SK-N-SH (cell line): ENCODE data around the gene PLPPR2. TPM values are rescaled to one million over a fixed set of nuclear protein-coding genes. Genes with fewer than 3 reads are reported as not detected.
A peak's percentile ranks its signal among the peaks of the same experiment; 100 is the strongest.

Source experiments
- CTCF ChIA-PET: fragments of 300-600, 350-600 bp; formaldehyde crosslinking; extraction: SDS; loops from one replicate; lab custom pipeline; 2021; lab: Yijun Ruan, JAX
- POLR2A ChIA-PET: fragments of 350-600 bp; sonication (Branson Sonifier 250); formaldehyde crosslinking; extraction: SDS; loops from one replicate; lab custom pipeline; 2020; ENCODE audit warnings: antibody characterized with exemption, inconsistent platforms; lab: Yijun Ruan, JAX
- DNase-seq: peaks from one replicate; pipeline ENCODE4 v3.0.0; 2012
- H2AFZ ChIP-seq: fragments of 200-600 bp; sonication (generic); 2 replicates; pipeline ENCODE4 v1.8.1; 2016; ENCODE audit warnings: antibody characterized with exemption, mild to moderate bottlenecking, low read depth
- H3F3A ChIP-seq: fragments of 200-600 bp; sonication (generic); replicated peaks from 2 replicates; pipeline ENCODE3; 2016; ENCODE audit warnings: antibody characterized with exemption, mild to moderate bottlenecking; ENCODE audit not compliant: insufficient read depth
- H3K27ac ChIP-seq, 2 experiments: fragments of 200-500 bp in 1 of 2; fragments of 200-600 bp in 1 of 2; sonication (Bioruptor generic) in 1 of 2; sonication (generic), shearing (Covaris generic) in 1 of 2; 2 replicates each; pipeline versions ENCODE4 v1.5.1 to v1.6.1; 2014 to 2016; ENCODE audit warnings: low read depth in 2 of 2, inconsistent platforms in 1 of 2, low read length in 1 of 2, mild to moderate bottlenecking in 1 of 2, mixed read lengths in 1 of 2
- H3K27me3 ChIP-seq: fragments of 200-600 bp; sonication (generic), shearing (Covaris generic); 2 replicates; pipeline ENCODE4 v1.6.1; 2016; ENCODE audit warnings: mixed run types; ENCODE audit not compliant: insufficient read depth
- H3K36me3 ChIP-seq, 2 experiments: fragments of 200-500 bp in 1 of 2; fragments of 200-600 bp in 1 of 2; sonication (Bioruptor generic) in 1 of 2; sonication (generic) in 1 of 2; replicated peaks in 1 of 2; 2 replicates each; pipeline versions ENCODE3 to v1.5.1; 2014 to 2016; ENCODE audit warnings: low read length in 1 of 2, mild to moderate bottlenecking in 1 of 2; ENCODE audit not compliant: insufficient read depth in 2 of 2, control insufficient read depth in 1 of 2
- H3K4me1 ChIP-seq, 2 experiments: fragments of 200-500 bp in 1 of 2; fragments of 200-600 bp in 1 of 2; sonication (Bioruptor generic) in 1 of 2; sonication (generic), shearing (Covaris generic) in 1 of 2; 2 replicates each; pipeline versions ENCODE4 v1.5.1 to v1.6.1; 2014 to 2016; ENCODE audit warnings: low read depth in 1 of 2, low read length in 1 of 2, mixed run types in 1 of 2; ENCODE audit not compliant: insufficient read depth in 2 of 2, control insufficient read depth in 1 of 2
- H3K4me2 ChIP-seq: fragments of 200-600 bp; sonication (generic), shearing (Covaris generic); 2 replicates; pipeline ENCODE4 v1.6.1; 2017; ENCODE audit warnings: mixed run types
- H3K4me3 ChIP-seq, 2 experiments: fragments of 200-500 bp in 1 of 2; fragments of 200-600 bp in 1 of 2; sonication (Bioruptor generic) in 1 of 2; sonication (generic), shearing (Covaris generic) in 1 of 2; 2 replicates each; pipeline versions ENCODE4 v1.5.1 to v1.8.1; 2014 to 2016; ENCODE audit warnings: low read depth in 2 of 2, inconsistent platforms in 1 of 2, low read length in 1 of 2, mild to moderate bottlenecking in 1 of 2, mixed read lengths in 1 of 2, moderate library complexity in 1 of 2
- H3K79me2 ChIP-seq: fragments of 200-600 bp; sonication (generic); 2 replicates; pipeline ENCODE4 v1.8.1; 2017; ENCODE audit warnings: mild to moderate bottlenecking; ENCODE audit not compliant: insufficient read depth
- H3K9ac ChIP-seq: fragments of 200-600 bp; sonication (generic); 2 replicates; pipeline ENCODE4 v1.6.1; 2017; ENCODE audit warnings: mixed run types
- H3K9me2 ChIP-seq: fragments of 200-600 bp; sonication (generic); 2 replicates; pipeline ENCODE4 v1.6.1; 2017; ENCODE audit warnings: mixed run types
- H3K9me3 ChIP-seq: fragments of 200-600 bp; sonication (generic); 2 replicates; pipeline ENCODE4 v1.6.1; 2017; ENCODE audit warnings: mixed run types, mild to moderate bottlenecking, moderate library complexity
- H4K20me1 ChIP-seq: fragments of 200-600 bp; sonication (generic); 2 replicates; pipeline ENCODE4 v1.6.1; 2017; ENCODE audit warnings: mild to moderate bottlenecking, mixed run types; ENCODE audit not compliant: insufficient read depth
- FOXJ3 ChIP-seq: sonication (generic); formaldehyde crosslinking; IDR thresholded peaks from 2 replicates; pipeline ENCODE4 v1.5.1; 2020; ENCODE audit warnings: mild to moderate bottlenecking, missing genetic modification reagents
- GABPA ChIP-seq: IDR thresholded peaks from 2 replicates; pipeline ENCODE4 v1.4.0; 2012; ENCODE audit warnings: low read depth, mild to moderate bottlenecking
- GATA2 ChIP-seq: sonication (generic); formaldehyde crosslinking; IDR thresholded peaks from 2 replicates; pipeline ENCODE4 v1.5.0; 2020; ENCODE audit warnings: mild to moderate bottlenecking, missing genetic modification reagents
- MXI1 ChIP-seq: IDR thresholded peaks from 2 replicates; pipeline ENCODE4 v1.6.1; 2012; ENCODE audit warnings: mild to moderate bottlenecking, low read depth, low read length, improper control_type of control experiment
- NRF1 ChIP-seq: IDR thresholded peaks from 2 replicates; pipeline ENCODE4 v1.6.1; 2012; ENCODE audit warnings: low read depth, mild to moderate bottlenecking, low read length
- POLR2AphosphoS5 ChIP-seq: IDR thresholded peaks from 2 replicates; pipeline ENCODE4 v1.6.1; 2012; ENCODE audit warnings: low read depth, low read length
- RAD21 ChIP-seq: IDR thresholded peaks from 2 replicates; pipeline ENCODE4 v1.6.1; 2012; ENCODE audit warnings: mild to moderate bottlenecking, low read length
- SIN3A ChIP-seq: IDR thresholded peaks from 2 replicates; pipeline ENCODE4 v1.6.1; 2012; ENCODE audit warnings: low read depth, mild to moderate bottlenecking, low read length, moderate library complexity, borderline replicate concordance
- SMC3 ChIP-seq: IDR thresholded peaks from 2 replicates; pipeline ENCODE4 v1.6.1; 2012; ENCODE audit warnings: low read depth, low read length, improper control_type of control experiment
- TAF1 ChIP-seq: IDR thresholded peaks from 2 replicates; pipeline ENCODE4 v1.6.1; 2012; ENCODE audit warnings: low read depth, mild to moderate bottlenecking, low read length, moderate library complexity, borderline replicate concordance
- TCF12 ChIP-seq: IDR thresholded peaks from 2 replicates; pipeline ENCODE4 v1.4.0; 2012
- USF1 ChIP-seq: IDR thresholded peaks from 2 replicates; pipeline ENCODE4 v1.4.0; 2012; ENCODE audit warnings: low read depth, borderline replicate concordance
- ZBTB33 ChIP-seq: IDR thresholded peaks from 2 replicates; pipeline ENCODE4 v1.4.0; 2012; ENCODE audit warnings: low read depth, borderline replicate concordance
- WGBS: methylation state at CpG from one replicate; pipeline ENCODE4 v1.1.6; 2017; ENCODE audit warnings: low lambda C conversion rate; 5-methylcytosine and 5-hydroxymethylcytosine counted together
- polyA plus RNA-seq, 3 experiments: library from polyadenylated mRNA; depleted of rRNA; stranded (reverse); fragments of >200 nt; gene quantifications; 2 replicates each; pipeline ENCODE4 v1.2.3, GENCODE V29; 2012

Gene PLPPR2
- polyA plus RNA-seq, 1 of the 3 experiments (the other 2 are of a cell fraction), result 26.2 TPM

DNA sequence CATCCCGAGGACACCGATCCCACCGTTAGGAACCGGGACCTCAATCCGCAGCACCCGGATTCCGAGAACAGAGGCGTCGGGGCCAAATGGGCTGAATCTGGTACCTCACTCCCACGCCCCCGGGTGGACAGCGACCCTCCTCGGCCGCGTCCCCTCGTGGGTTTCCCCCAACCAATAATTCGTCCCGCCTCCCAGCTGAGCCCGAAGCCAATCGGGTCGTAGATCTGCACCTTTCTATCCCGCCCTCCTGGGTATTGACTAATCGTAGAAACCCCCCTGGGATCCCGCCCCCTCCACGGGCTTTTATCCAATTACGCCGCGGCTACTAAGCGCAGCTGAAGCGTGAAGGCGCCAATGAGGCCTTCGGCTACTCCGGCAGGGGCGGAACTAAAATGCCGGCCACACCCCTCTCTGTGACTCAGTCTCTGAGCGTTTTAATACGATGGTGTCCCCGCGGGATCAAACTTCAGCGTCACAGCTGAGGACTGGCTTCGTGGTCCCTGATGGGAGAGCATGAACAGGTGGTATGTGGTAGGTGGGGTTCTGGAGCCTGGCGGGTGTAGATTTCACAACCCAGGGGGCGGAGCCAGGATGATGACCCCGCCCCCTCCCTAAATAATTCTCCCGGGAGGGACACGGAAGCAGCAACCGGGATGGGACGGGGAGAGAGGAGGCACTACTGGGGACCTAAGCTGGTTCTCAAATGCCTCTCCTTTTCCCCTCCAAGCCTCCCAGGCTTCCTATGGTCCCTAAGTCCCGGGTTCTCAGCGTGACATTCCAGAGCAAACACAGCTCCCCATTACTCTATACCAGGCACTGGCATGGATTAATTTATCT is 8.9 kb upstream of the PLPPR2 start, which contains the start of the genes CCDC159 and TMEM205 (continued):
- peak; percentile 65; the same call in 1 of the 2 replicates for TF ChIP-seq TCF12
- peak; percentile 80; the same call in 1 of the 2 replicates for TF ChIP-seq SIN3A
- TF ChIP-seq RAD21, result no peak
- peak; percentile 18; the same call in 1 of the 2 replicates for TF ChIP-seq TAF1
- peak; percentile 71; the same call in 1 of the 2 replicates for TF ChIP-seq MXI1
- no peak for TF ChIP-seq USF1
- TF ChIP-seq ZBTB33, result 0 out of 2 replicates have a peak, but pooled peaks have one; percentile 15
- no peak for TF ChIP-seq SMC3
- TF ChIP-seq NRF1, result no peak
- TF ChIP-seq POLR2AphosphoS5, result peak; percentile 85

DNA sequence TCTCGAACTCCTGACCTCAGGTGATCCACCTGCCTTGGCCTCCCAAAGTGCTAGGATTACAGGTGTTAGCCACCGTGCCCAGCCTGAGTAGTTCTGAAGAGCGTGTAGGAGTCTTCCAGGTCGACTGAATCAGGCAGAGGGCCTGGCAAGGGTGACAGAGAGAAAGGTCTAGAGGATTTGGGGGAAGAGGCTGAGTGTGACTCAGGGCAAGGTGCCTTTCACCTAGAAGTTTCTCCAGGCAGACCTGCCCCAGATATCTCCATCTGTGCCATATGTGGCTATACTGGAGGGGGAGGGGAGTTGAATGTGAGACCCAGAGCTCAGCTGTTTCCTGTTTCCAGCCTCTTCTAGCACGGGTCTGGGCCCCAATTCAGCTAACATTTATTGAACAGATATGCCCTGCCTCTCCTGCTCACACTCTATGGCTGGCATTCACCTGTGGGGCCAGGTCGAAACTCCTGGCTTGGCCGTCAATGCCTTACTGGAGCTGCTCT is 7.6 kb upstream of the PLPPR2 start:
- no peak overlapping the region for H3K4me2 ChIP-seq
- no peak for TF ChIP-seq FOXJ3 (CRISPR knock-in tag)
- TF ChIP-seq GATA2 (CRISPR knock-in tag), result no peak
- TF ChIP-seq GABPA, result no peak
- TF ChIP-seq, all 33 proteins: peak for 0
- no peak overlapping the region for H3K27ac ChIP-seq
- no peak overlapping the region for H3K4me3 ChIP-seq
- no peak for DNase-seq
- peaks cover 13 to 14% of the 10 kb centered on the region in 2 experiments; a peak in 2 of 4 replicates for H3K4me1 ChIP-seq
- no peak overlapping the region for H2AFZ ChIP-seq
- no peak overlapping the region for H3K9ac ChIP-seq
- POLR2A ChIA-PET, result interaction anchor here (2.3 kb wide), 1 partner anchor 27 kb away, joined by 15 read pairs; the partner anchor contains the start of gene SWSAP1
- 86% methylated on average over 7 of the region's 7 CpGs for WGBS
- peaks cover 0 to 3% of the 10 kb centered on the region in 2 experiments for H3K36me3 ChIP-seq
- no peaks in the 10 kb centered on the region for H3K79me2 ChIP-seq
- CTCF ChIA-PET, result interaction anchor here (1.4 to 2.2 kb wide), 5 partner anchors 29 to 135 kb away, joined by 4 to 10 read pairs (median 6); partner anchors contain the start of gene TSPAN16
- H3K9me2 ChIP-seq, result no peaks in the 10 kb centered on the region
- no peaks in the 10 kb centered on the region for H3K27me3 ChIP-seq
- H3F3A ChIP-seq, result peaks cover 18% of the 10 kb centered on the region
- peaks cover 7% of the 10 kb centered on the region for H4K20me1 ChIP-seq
- no peaks in the 10 kb centered on the region for H3K9me3 ChIP-seq
